ENCODE results near the gene LGALS3BP.
A peak's percentile ranks its signal among the peaks of the same experiment; 100 is the strongest.

Gene LGALS3BP

GRCh38 chr17:78921437-78921971 is 58.2 kb downstream of the LGALS3BP start:
- no peak for TF ChIP-seq CTCF (IDR thresholded peaks at IDR 0.05; ENCODE audit: low read depth, low read length, missing control alignments)
- DNase-seq (ENCODE audit: low read depth), result no peak
- in situ Hi-C loops (cut with HindIII; ENCODE audit: low sequenced_read_pairs), result no loop called here
- peak overlapping the region; percentile 25 for H3K4me3 ChIP-seq (ENCODE audit: low read depth, low read length)

Data from astrocyte of the cerebellum (primary cell).